Breast epithelium (tissue), 3 donors: Measurements from ENCODE around the gene COL25A1.

Source experiments
- POLR2A ChIP-seq: fragments of 450-650 bp; IDR thresholded peaks from one replicate; pipeline ENCODE4 v1.6.1; 2016; ENCODE audit warnings: antibody characterized with exemption, mild to moderate bottlenecking, moderate library complexity
- TF ChIP-seq, protein P1 (sequence below), 3 donors: fragments of 450-650 bp; IDR thresholded peaks; one replicate each; pipeline ENCODE4 v1.5.1; 2016 to 2017; ENCODE audit warnings: antibody characterized with exemption in 3 of 3, mild to moderate bottlenecking in 3 of 3, moderate library complexity in 3 of 3

DNA sequence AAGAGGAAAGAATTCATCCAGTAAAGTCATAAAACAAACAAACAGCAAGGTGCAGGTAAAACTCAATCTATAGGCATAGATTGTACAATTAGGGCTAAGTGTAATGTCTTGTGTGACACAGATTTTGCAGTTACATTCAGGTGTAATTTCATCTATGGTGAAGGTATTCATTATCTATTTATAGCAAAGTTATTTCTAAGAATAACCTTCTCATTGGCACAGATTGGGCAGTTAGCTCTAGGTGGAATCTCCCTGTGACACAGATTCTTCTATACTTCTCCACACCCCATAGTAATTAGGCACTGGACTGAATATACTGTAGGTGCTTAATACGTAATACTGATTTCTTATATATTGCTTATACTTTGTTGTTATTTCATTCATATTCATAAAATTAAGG lies 66.8 kb downstream of the COL25A1 start:
- TF ChIP-seq, protein P1, sequence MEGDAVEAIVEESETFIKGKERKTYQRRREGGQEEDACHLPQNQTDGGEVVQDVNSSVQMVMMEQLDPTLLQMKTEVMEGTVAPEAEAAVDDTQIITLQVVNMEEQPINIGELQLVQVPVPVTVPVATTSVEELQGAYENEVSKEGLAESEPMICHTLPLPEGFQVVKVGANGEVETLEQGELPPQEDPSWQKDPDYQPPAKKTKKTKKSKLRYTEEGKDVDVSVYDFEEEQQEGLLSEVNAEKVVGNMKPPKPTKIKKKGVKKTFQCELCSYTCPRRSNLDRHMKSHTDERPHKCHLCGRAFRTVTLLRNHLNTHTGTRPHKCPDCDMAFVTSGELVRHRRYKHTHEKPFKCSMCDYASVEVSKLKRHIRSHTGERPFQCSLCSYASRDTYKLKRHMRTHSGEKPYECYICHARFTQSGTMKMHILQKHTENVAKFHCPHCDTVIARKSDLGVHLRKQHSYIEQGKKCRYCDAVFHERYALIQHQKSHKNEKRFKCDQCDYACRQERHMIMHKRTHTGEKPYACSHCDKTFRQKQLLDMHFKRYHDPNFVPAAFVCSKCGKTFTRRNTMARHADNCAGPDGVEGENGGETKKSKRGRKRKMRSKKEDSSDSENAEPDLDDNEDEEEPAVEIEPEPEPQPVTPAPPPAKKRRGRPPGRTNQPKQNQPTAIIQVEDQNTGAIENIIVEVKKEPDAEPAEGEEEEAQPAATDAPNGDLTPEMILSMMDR (IDR thresholded peaks at IDR 0.05) = no peak
- no peak for TF ChIP-seq POLR2A
